BLaER1 treated with 17β-estradiol and CSF1 and Interleukin-3, amounts not matched to agents 10 nM and 100 nM (cell line): ENCODE results near the gene OPCML.

Experiments
- H3K27ac ChIP-seq, 11 experiments: shearing (Covaris generic); formaldehyde crosslinking; 2 replicates each; pipeline ENCODE4 v1.8.1; 2022
- H3K27me3 ChIP-seq, 11 experiments: shearing (Covaris generic); formaldehyde crosslinking; 2 replicates each; pipeline ENCODE4 v1.8.1; 2022
- H3K36me3 ChIP-seq, 11 experiments: shearing (Covaris generic); formaldehyde crosslinking; 2 replicates each; pipeline ENCODE4 v1.8.1; 2022
- H3K4me1 ChIP-seq, 10 experiments: shearing (Covaris generic); formaldehyde crosslinking; 2 replicates each; pipeline ENCODE4 v1.8.1; 2022
- H3K4me2 ChIP-seq, 11 experiments: shearing (Covaris generic); formaldehyde crosslinking; 2 replicates each; pipeline ENCODE4 v1.8.1; 2022
- H3K4me3 ChIP-seq, 10 experiments: shearing (Covaris generic); formaldehyde crosslinking; 2 replicates each; pipeline ENCODE4 v1.8.1; 2022
- H3K9ac ChIP-seq, 11 experiments: shearing (Covaris generic); formaldehyde crosslinking; 2 replicates each; pipeline ENCODE4 v1.8.1; 2022
- H3K9me3 ChIP-seq, 11 experiments: shearing (Covaris generic); formaldehyde crosslinking; replicated peaks in 1 of 11; 2 replicates each; pipeline ENCODE4 v1.8.1; 2022
- H4K20me1 ChIP-seq, 11 experiments: shearing (Covaris generic); formaldehyde crosslinking; 2 replicates each; pipeline ENCODE4 v1.8.1; 2022
- Cebpa-rat ChIP-seq, 11 experiments: shearing (Covaris generic); IDR thresholded peaks; 2 replicates each; pipeline ENCODE4 v1.8.1; 2022

OPCML gene

DNA sequence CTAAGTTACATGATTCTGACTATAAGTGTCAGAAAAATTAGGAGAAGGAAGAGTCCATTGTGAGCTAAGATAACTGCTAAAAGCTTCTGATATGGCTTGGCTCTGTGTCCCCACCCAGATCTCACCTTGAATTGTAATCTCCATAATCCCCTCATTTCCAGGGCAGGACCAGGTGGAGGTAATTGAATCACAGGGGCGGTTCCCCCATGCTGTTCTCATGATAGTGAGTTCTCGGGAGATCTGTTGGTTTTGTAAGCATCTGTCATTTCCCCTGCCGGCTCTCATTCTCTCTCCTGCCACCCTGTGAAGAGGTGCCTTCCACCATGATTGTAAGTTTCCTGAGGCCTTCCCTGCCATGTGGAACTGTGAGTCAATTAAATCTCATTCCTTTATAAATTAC, 230.2 kb downstream of the OPCML start:
- H3K27me3 ChIP-seq: no peaks in the 10 kb centered on the region
- H3K27ac ChIP-seq: no peak overlapping the region
- H3K4me3 ChIP-seq: no peak overlapping the region
- no peaks in the 10 kb centered on the region for H3K9me3 ChIP-seq
- H3K4me1 ChIP-seq: no peaks in the 10 kb centered on the region
- H3K9ac ChIP-seq: no peak overlapping the region
- no peak for TF ChIP-seq Cebpa-rat (IDR thresholded peaks at IDR 0.05)
- H3K4me2 ChIP-seq: no peak overlapping the region
- H3K36me3 ChIP-seq: no peaks in the 10 kb centered on the region
- no peaks in the 10 kb centered on the region for H4K20me1 ChIP-seq

DNA sequence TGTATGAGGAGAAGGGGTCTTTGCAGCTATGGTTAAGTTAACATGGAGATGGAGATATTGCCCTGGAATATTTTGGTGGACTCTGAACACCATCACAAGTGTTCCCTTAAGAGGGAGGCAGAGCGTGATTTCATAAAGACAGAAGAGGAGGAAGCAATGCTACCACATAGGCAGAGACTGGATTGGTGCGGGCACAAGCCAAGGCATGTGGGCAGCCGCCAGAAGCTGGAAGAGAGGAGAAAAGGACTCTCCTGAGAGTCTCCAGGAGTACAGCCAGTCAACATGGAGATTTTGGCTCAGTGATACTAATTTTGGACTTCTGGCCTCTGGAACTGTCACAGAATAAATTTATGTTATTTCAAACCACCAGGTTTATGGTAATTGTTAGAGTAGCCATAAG, 231.6 kb downstream of the OPCML start:
- no peaks in the 10 kb centered on the region for H3K4me1 ChIP-seq
- H3K36me3 ChIP-seq: no peaks in the 10 kb centered on the region
- no peak overlapping the region for H3K4me2 ChIP-seq
- H3K4me3 ChIP-seq: no peak overlapping the region
- TF ChIP-seq Cebpa-rat (IDR thresholded peaks at IDR 0.05): no peak
- H3K9me3 ChIP-seq: no peaks in the 10 kb centered on the region
- H3K9ac ChIP-seq: no peak overlapping the region
- H4K20me1 ChIP-seq: no peaks in the 10 kb centered on the region
- no peaks in the 10 kb centered on the region for H3K27me3 ChIP-seq
- H3K27ac ChIP-seq: no peak overlapping the region

DNA sequence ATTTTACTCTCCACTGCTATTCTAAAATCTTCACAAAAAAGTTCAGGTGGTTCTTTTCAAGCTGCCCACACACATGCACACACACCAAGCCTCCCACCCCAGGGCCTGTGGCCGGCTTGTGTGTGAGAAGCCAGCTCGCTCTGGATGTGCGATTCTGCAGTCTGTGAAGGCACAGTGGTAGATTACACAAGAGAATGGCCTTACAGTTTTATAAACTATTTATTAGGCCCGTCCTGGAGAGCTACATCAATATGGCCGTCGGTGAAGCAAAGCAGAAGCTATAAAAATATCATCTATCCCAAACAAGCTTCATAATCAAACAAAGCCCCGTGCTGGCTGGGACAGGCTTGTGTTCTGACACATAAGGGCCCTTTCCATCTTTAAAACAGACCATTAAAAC, 240.5 kb downstream of the OPCML start:
- H3K4me2 ChIP-seq: no peak overlapping the region
- no peaks in the 10 kb centered on the region for H3K27me3 ChIP-seq
- no peak for TF ChIP-seq Cebpa-rat (IDR thresholded peaks at IDR 0.05)
- H3K4me3 ChIP-seq: no peak overlapping the region
- no peaks in the 10 kb centered on the region for H3K36me3 ChIP-seq
- H3K9ac ChIP-seq: no peak overlapping the region
- H3K9me3 ChIP-seq: no peaks in the 10 kb centered on the region
- no peaks in the 10 kb centered on the region for H3K4me1 ChIP-seq
- no peaks in the 10 kb centered on the region for H4K20me1 ChIP-seq
- H3K27ac ChIP-seq: no peak overlapping the region

DNA sequence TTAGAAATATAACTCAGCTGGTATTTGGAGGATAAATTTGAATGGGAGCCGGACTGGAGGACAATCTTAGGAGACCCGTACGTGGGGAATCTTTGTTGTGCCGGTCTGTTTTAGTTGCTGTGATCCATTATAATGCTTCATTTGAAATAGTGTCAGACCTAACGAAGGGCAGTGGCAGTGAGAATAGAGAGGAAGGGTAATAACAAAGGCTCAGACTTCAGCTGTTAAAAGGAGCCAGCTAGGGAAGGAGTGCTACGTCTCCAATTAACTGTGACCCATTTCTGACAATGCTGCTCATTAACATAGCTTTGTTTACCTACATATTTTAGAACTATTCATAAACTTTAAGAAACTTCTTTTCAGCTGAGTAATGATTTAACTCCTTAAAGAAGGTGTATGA, 246.9 kb downstream of the OPCML start:
- H3K27me3 ChIP-seq: no peaks in the 10 kb centered on the region
- H3K9ac ChIP-seq: no peak overlapping the region
- no peaks in the 10 kb centered on the region for H3K4me1 ChIP-seq
- no peak for TF ChIP-seq Cebpa-rat (IDR thresholded peaks at IDR 0.05)
- no peaks in the 10 kb centered on the region; a peak in 1 of 22 replicates for H3K9me3 ChIP-seq
- no peak overlapping the region for H3K27ac ChIP-seq
- H3K4me3 ChIP-seq: no peak overlapping the region
- no peaks in the 10 kb centered on the region for H3K36me3 ChIP-seq
- H4K20me1 ChIP-seq: no peaks in the 10 kb centered on the region
- no peak overlapping the region for H3K4me2 ChIP-seq

DNA sequence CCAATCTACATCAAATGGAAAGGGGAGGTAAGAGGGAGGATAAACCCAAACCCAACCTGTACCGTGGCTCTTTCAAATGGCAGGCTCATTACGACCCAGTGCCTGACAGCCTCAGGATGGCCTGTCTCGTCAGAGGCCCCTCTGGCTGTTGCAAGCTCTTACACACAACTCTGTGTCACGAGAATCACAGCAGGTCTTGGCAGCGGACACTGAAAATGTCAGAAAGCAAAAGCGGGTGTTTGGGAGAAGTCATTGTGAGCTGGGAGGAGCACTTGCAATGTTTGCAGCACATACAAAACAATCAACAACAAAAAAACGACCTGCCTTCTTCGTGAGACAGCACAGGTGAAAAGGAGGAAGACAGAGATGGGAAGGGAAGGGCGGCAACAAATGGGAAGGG, 248.1 kb downstream of the OPCML start:
- H3K9ac ChIP-seq: no peak overlapping the region
- H3K27ac ChIP-seq: no peak overlapping the region
- no peaks in the 10 kb centered on the region for H3K36me3 ChIP-seq
- no peak overlapping the region for H3K4me3 ChIP-seq
- no peak for TF ChIP-seq Cebpa-rat (IDR thresholded peaks at IDR 0.05)
- H3K27me3 ChIP-seq: no peaks in the 10 kb centered on the region
- H4K20me1 ChIP-seq: no peaks in the 10 kb centered on the region
- H3K4me1 ChIP-seq: no peaks in the 10 kb centered on the region
- H3K9me3 ChIP-seq: no peaks in the 10 kb centered on the region; a peak in 1 of 22 replicates
- no peak overlapping the region for H3K4me2 ChIP-seq

DNA sequence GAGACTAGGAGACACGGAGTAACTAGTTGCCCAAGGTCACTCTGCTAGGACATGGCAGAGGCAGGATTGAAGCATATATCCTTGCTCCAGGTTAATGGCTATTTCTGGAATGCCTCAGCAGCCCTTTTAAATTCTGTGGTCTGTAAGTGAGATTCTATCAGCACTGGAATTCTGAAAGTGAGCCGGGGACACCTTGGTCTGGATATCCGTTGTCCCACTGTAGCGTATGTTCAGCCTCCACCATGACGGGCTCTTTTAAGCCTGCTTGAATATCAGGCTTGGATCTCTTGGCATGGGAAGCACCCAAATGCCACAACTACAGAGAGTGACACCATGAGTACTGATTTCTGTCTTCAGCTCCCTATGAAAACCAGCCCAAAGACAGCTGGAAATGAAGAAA, 254.4 kb downstream of the OPCML start:
- no peaks in the 10 kb centered on the region for H3K4me1 ChIP-seq
- TF ChIP-seq Cebpa-rat (IDR thresholded peaks at IDR 0.05): no peak
- H3K27ac ChIP-seq: no peak overlapping the region
- H3K9ac ChIP-seq: no peak overlapping the region
- H3K27me3 ChIP-seq: no peaks in the 10 kb centered on the region
- no peaks in the 10 kb centered on the region for H3K36me3 ChIP-seq
- H3K4me2 ChIP-seq: no peak overlapping the region
- H3K9me3 ChIP-seq: no peaks in the 10 kb centered on the region; a peak in 1 of 22 replicates
- no peak overlapping the region for H3K4me3 ChIP-seq
- H4K20me1 ChIP-seq: no peaks in the 10 kb centered on the region

DNA sequence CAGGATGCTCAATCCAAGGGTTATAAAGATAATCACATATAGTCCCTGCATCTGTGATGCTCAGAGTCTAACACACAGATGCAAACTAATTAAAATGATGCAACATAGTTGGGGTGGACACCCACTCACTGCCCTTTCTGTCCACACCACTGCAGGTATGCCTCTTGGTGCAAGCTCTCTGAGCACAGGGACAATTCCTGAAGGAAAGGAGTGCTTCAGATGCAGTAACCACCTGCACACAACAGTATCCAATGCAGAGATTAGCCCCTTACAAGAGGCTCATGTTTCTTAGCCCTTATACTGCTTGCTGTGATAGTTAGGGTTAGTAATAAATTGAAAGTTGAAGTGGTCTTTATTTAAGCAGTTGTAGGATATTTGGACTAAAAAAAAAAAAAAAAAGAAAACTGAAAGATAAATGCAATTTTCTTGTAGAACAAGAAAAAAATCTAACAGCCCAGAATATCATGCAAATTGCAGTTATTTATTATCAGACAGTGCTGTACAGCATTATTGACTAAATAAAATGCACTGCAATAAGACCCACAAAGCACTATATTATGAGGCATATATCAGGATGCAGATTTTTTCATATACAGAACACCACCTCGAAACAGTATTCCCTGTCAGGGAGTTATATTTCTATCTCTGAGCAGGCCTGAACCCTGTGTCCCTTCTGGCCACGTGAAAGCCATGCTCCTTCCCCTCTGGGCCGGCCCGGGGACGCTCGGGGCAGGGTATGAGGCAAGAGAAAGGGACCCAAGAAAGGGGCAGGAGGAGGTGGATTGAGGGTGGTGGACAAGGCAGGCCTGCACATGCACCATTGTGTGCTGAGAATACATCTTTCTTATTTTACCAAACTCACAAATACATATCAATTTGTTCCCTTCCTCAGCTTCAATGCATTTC, 260.2 kb downstream of the OPCML start:
- no peak overlapping the region for H3K27ac ChIP-seq
- no peaks in the 10 kb centered on the region for H3K4me1 ChIP-seq
- H3K9me3 ChIP-seq: peaks cover 0 to 4% (median 0%) of the 10 kb centered on the region in 11 experiments; a peak in 1 of 22 replicates
- H3K4me2 ChIP-seq: no peak overlapping the region
- H3K27me3 ChIP-seq: no peaks in the 10 kb centered on the region
- no peak for TF ChIP-seq Cebpa-rat (IDR thresholded peaks at IDR 0.05)
- H3K4me3 ChIP-seq: no peak overlapping the region
- H4K20me1 ChIP-seq: no peaks in the 10 kb centered on the region
- no peak overlapping the region for H3K9ac ChIP-seq
- H3K36me3 ChIP-seq: no peaks in the 10 kb centered on the region

DNA sequence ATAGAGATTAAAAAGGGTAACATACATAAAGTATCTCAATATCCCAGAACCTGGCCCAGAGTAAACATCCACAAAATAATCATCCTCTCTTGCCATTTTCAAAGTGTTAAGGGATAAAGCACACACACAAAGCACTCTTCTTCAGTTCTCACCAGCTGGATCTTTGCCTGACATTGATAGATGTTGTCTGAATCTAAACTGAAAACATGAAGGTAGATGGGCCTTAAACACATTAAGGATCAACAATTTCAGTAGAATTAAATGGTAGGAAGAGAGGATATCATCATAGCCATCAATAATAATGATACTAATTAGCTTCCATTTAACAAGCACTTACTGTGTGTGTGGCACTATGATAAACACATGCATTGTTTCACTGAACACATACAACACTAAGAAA, 261.1 kb downstream of the OPCML start:
- Histone ChIP-seq H3K9ac (no peak overlapping the region), H4K20me1 (no peaks in the 10 kb centered on the region), H3K4me3 (no peak overlapping the region), H3K36me3 (no peaks in the 10 kb centered on the region), H3K27me3 (no peaks in the 10 kb centered on the region), H3K27ac (no peak overlapping the region), H3K9me3 (peaks cover 0 to 4% (median 0%) of the 10 kb centered on the region in 11 experiments; a peak in 1 of 22 replicates), H3K4me2 (no peak overlapping the region), H3K4me1 (no peaks in the 10 kb centered on the region)
- TF ChIP-seq Cebpa-rat (IDR thresholded peaks at IDR 0.05): no peak

DNA sequence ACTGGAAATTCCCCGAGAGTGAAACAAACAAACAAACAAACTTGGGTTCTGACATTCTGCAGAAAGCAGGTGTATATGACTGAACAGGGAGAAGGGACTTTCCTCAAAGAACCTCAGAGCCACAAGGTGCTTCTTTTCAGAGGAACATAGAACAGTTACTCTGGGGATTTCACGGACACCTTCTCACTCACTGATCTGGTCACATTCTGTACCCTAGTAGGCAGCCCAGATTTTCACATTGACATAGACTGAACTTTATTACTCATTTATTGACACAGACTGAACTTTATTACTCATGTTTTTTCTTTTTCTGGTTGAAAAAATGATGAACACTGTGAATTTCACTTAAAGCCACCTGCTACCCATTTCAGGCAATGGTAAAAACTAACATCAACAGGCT, 263.0 kb downstream of the OPCML start:
- H3K9ac ChIP-seq: no peak overlapping the region
- peaks cover 0 to 4% (median 0%) of the 10 kb centered on the region in 11 experiments; a peak in 1 of 22 replicates for H3K9me3 ChIP-seq
- H3K4me1 ChIP-seq: no peaks in the 10 kb centered on the region
- H3K4me2 ChIP-seq: no peak overlapping the region
- no peak overlapping the region for H3K27ac ChIP-seq
- TF ChIP-seq Cebpa-rat (IDR thresholded peaks at IDR 0.05): no peak
- H3K27me3 ChIP-seq: no peaks in the 10 kb centered on the region
- no peaks in the 10 kb centered on the region for H4K20me1 ChIP-seq
- H3K4me3 ChIP-seq: no peak overlapping the region
- no peaks in the 10 kb centered on the region for H3K36me3 ChIP-seq

DNA sequence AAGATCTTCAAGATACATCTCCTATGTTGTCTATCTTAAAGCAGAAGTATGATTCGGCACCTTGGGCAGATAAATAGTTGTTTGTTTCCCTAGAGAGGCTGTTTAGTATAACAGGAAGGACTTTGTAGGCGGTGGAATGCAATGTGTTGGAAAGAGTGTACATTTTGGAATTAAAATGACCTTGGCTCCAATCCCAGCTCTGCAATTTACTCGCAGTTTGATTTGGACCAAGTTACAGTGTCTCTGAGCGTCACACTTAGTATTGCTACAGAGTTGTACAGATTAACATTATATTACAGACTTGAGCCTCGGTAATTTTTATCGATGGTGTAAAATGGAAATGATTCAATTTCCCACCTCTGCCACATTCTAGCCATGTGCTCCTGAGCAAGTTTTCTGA, 265.3 kb downstream of the OPCML start:
- no peaks in the 10 kb centered on the region for H3K4me1 ChIP-seq
- H4K20me1 ChIP-seq: no peaks in the 10 kb centered on the region
- peaks cover 0 to 4% (median 0%) of the 10 kb centered on the region in 11 experiments; a peak in 1 of 22 replicates for H3K9me3 ChIP-seq
- H3K27me3 ChIP-seq: no peaks in the 10 kb centered on the region
- no peaks in the 10 kb centered on the region for H3K36me3 ChIP-seq
- H3K9ac ChIP-seq: no peak overlapping the region
- no peak for TF ChIP-seq Cebpa-rat (IDR thresholded peaks at IDR 0.05)
- no peak overlapping the region for H3K4me2 ChIP-seq
- H3K27ac ChIP-seq: no peak overlapping the region
- H3K4me3 ChIP-seq: no peak overlapping the region
